ENCODE results near the gene HDAC7. TPM values are rescaled to one million over a fixed set of nuclear protein-coding genes. Genes with fewer than 3 reads are reported as not detected.
"Not testable (repeated sequence)": the region's sequence is repeated elsewhere in the genome, so short reads cannot be mapped to it uniquely, and the experiment has no call there.

HDAC7 gene
- total RNA-seq, 2 donors from 2014 or later, result 27.3 to 29.7 TPM

- H3K4me1 ChIP-seq, result no peaks in the 10 kb centered on the region
- no peak overlapping the region for H3K9ac ChIP-seq (ENCODE audit: low read depth in 2 of 2, low read length in 2 of 2)
- no peaks in the 10 kb centered on the region for H3K27me3 ChIP-seq
- TF ChIP-seq CTCF (IDR thresholded peaks at IDR 0.05), result no peak
- no peak overlapping the region for H3K27ac ChIP-seq
- no peaks in the 10 kb centered on the region for H3K36me3 ChIP-seq
- no peak for DNase-seq
- no peak overlapping the region for H3K4me3 ChIP-seq
- no peaks in the 10 kb centered on the region for H3K9me3 ChIP-seq
- intact Hi-C loops (cut with DNase I), result no loop called here
These were observed 29.1 kb upstream of the HDAC7 start for GRCh38 chr12:47848853-47849252.

GRCh38 chr12:47846294-47846996 lies 26.7 kb upstream of the HDAC7 start:
- intact Hi-C loops (cut with DNase I), result no loop called here
- Histone ChIP-seq H3K36me3 (no peaks in the 10 kb centered on the region), H3K9ac (ENCODE audit: low read depth in 2 of 2, low read length in 2 of 2) (no peak overlapping the region), H3K27ac (no peak overlapping the region), H3K4me3 (no peak overlapping the region), H3K4me1 (no peaks in the 10 kb centered on the region), H3K9me3 (no peaks in the 10 kb centered on the region), H3K27me3 (no peaks in the 10 kb centered on the region)
- no peak for TF ChIP-seq CTCF (IDR thresholded peaks at IDR 0.05)
- no peak for DNase-seq

- Histone ChIP-seq H3K9ac (ENCODE audit: low read depth in 2 of 2, low read length in 2 of 2) (no peak overlapping the region), H3K27me3 (no peaks in the 10 kb centered on the region), H3K36me3 (no peaks in the 10 kb centered on the region), H3K4me3 (no peak overlapping the region), H3K27ac (no peak overlapping the region), H3K9me3 (no peaks in the 10 kb centered on the region), H3K4me1 (no peaks in the 10 kb centered on the region)
- intact Hi-C loops (cut with DNase I), result no loop called here
- TF ChIP-seq CTCF (IDR thresholded peaks at IDR 0.05), result no peak
- DNase-seq, result no peak
These were observed 25.4 kb upstream of the HDAC7 start for GRCh38 chr12:47845081-47845480.

GRCh38 chr12:47844264-47845019 lies 24.7 kb upstream of the HDAC7 start:
- H3K36me3 ChIP-seq, result no peaks in the 10 kb centered on the region
- H3K27ac ChIP-seq, result no peak overlapping the region
- H3K4me1 ChIP-seq, result no peaks in the 10 kb centered on the region
- no peak overlapping the region for H3K9ac ChIP-seq (ENCODE audit: low read depth in 2 of 2, low read length in 2 of 2)
- intact Hi-C loops (cut with DNase I), result loop anchor here (5.0 kb wide), 1 partner anchor 187 kb away; no protein-coding TSS in a partner anchor
- no peak for DNase-seq
- TF ChIP-seq CTCF (IDR thresholded peaks at IDR 0.05), result no peak
- H3K9me3 ChIP-seq, result no peaks in the 10 kb centered on the region
- H3K27me3 ChIP-seq, result no peaks in the 10 kb centered on the region
- no peak overlapping the region for H3K4me3 ChIP-seq

GRCh38 chr12:47843226-47843980 lies 23.7 kb upstream of the HDAC7 start:
- TF ChIP-seq CTCF (IDR thresholded peaks at IDR 0.05), result no peak
- Histone ChIP-seq H3K27me3 (no peaks in the 10 kb centered on the region), H3K4me1 (no peaks in the 10 kb centered on the region), H3K9ac (ENCODE audit: low read depth in 2 of 2, low read length in 2 of 2) (no peak overlapping the region), H3K36me3 (no peaks in the 10 kb centered on the region), H3K4me3 (no peak overlapping the region), H3K27ac (no peak overlapping the region), H3K9me3 (no peaks in the 10 kb centered on the region)
- intact Hi-C loops (cut with DNase I), result loop anchor here (5.0 kb wide), 1 partner anchor 186 kb away; no protein-coding TSS in a partner anchor
- DNase-seq, result no peak

- H3K9me3 ChIP-seq, H3K27me3 ChIP-seq, DNase-seq: not testable (repeated sequence)
These were observed 22.8 kb upstream of the HDAC7 start for GRCh38 chr12:47842543-47842942.

More at GRCh38 chr12:47842543-47842942, 22.8 kb upstream of the HDAC7 start:
- not testable (repeated sequence) for H3K36me3 ChIP-seq; H3K4me1 ChIP-seq; H3K4me3 ChIP-seq; H3K27ac ChIP-seq; H3K9ac ChIP-seq (ENCODE audit: low read depth in 2 of 2, low read length in 2 of 2)
- intact Hi-C loops (cut with DNase I), result loop anchor here (5.0 kb wide), 1 partner anchor 185 kb away; no protein-coding TSS in a partner anchor
